Stomach smooth muscle (tissue), 2 donors: ENCODE results near the gene EYA4.

Experiments
- H3K27ac ChIP-seq: one replicate; pipeline ENCODE4 v1.7.0; 2013; ENCODE audit warnings: mild to moderate bottlenecking, low read length, inconsistent platforms
- H3K27me3 ChIP-seq, 2 donors: one replicate each; pipeline ENCODE4 v1.7.0; 2013; ENCODE audit warnings: low read length in 2 of 2; ENCODE audit not compliant: insufficient read depth in 2 of 2, control insufficient read depth in 1 of 2
- H3K36me3 ChIP-seq, 2 donors: one replicate each; pipeline ENCODE4 v1.7.0; 2013; ENCODE audit warnings: low read length in 2 of 2; ENCODE audit not compliant: control insufficient read depth in 2 of 2, insufficient read depth in 2 of 2
- H3K4me1 ChIP-seq: one replicate; pipeline ENCODE4 v1.7.0; 2013; ENCODE audit warnings: low read length; ENCODE audit not compliant: control insufficient read depth, insufficient read depth
- H3K4me3 ChIP-seq, 2 donors: one replicate each; pipeline ENCODE4 v1.7.0; 2013; ENCODE audit warnings: low read length in 2 of 2
- H3K9ac ChIP-seq, 2 donors: one replicate each; pipeline ENCODE4 v1.7.0; 2013; ENCODE audit warnings: low read length in 2 of 2, mild to moderate bottlenecking in 1 of 2
- H3K9me3 ChIP-seq, 2 donors: one replicate each; pipeline ENCODE4 v1.7.0; 2013; ENCODE audit warnings: low read length in 2 of 2; ENCODE audit not compliant: control insufficient read depth in 2 of 2
- donor health status: healthy.
- donor health status: Pancreatic carcinoma.

The EYA4 gene

GRCh38 chr6:133289733-133290306 lies 48.7 kb downstream of the EYA4 start:
- H3K36me3 ChIP-seq = no peaks in the 10 kb centered on the region

GRCh38 chr6:133290930-133291329 lies 49.8 kb downstream of the EYA4 start:
- H3K36me3 ChIP-seq = no peaks in the 10 kb centered on the region
- no peaks in the 10 kb centered on the region for H3K4me1 ChIP-seq
- no peaks in the 10 kb centered on the region for H3K27me3 ChIP-seq
- no peak overlapping the region for H3K4me3 ChIP-seq
- H3K9ac ChIP-seq = no peak overlapping the region
- no peaks in the 10 kb centered on the region for H3K9me3 ChIP-seq
- no peak overlapping the region for H3K27ac ChIP-seq

More at GRCh38 chr6:133289733-133290306, 48.7 kb downstream of the EYA4 start:
- Histone ChIP-seq H3K9ac (no peak overlapping the region), H3K27me3 (no peaks in the 10 kb centered on the region), H3K4me1 (no peaks in the 10 kb centered on the region), H3K4me3 (no peak overlapping the region), H3K9me3 (no peaks in the 10 kb centered on the region), H3K27ac (no peak overlapping the region)

- Histone ChIP-seq H3K9ac (no peak overlapping the region), H3K27me3 (no peaks in the 10 kb centered on the region), H3K4me1 (no peaks in the 10 kb centered on the region), H3K9me3 (no peaks in the 10 kb centered on the region), H3K27ac (no peak overlapping the region), H3K4me3 (no peak overlapping the region), H3K36me3 (no peaks in the 10 kb centered on the region)
Measured at GRCh38 chr6:133291671-133292070, 50.5 kb downstream of the EYA4 start.

GRCh38 chr6:133297657-133298056 lies 56.5 kb downstream of the EYA4 start:
- H3K4me1 ChIP-seq = no peaks in the 10 kb centered on the region
- H3K9me3 ChIP-seq = no peaks in the 10 kb centered on the region
- H3K27ac ChIP-seq = no peak overlapping the region
- no peak overlapping the region for H3K4me3 ChIP-seq
- H3K27me3 ChIP-seq = no peaks in the 10 kb centered on the region
- H3K9ac ChIP-seq = no peak overlapping the region
- H3K36me3 ChIP-seq = no peaks in the 10 kb centered on the region

GRCh38 chr6:133298335-133298734 lies 57.2 kb downstream of the EYA4 start:
- Histone ChIP-seq H3K36me3 (no peaks in the 10 kb centered on the region), H3K4me1 (no peaks in the 10 kb centered on the region), H3K27me3 (no peaks in the 10 kb centered on the region), H3K4me3 (no peak overlapping the region), H3K9ac (no peak overlapping the region), H3K9me3 (no peaks in the 10 kb centered on the region), H3K27ac (no peak overlapping the region)

- Histone ChIP-seq H3K27ac (no peak overlapping the region), H3K4me3 (no peak overlapping the region), H3K9me3 (no peaks in the 10 kb centered on the region), H3K9ac (no peak overlapping the region), H3K4me1 (no peaks in the 10 kb centered on the region), H3K36me3 (no peaks in the 10 kb centered on the region), H3K27me3 (no peaks in the 10 kb centered on the region)
Measured at GRCh38 chr6:133298801-133299200, 57.6 kb downstream of the EYA4 start.

GRCh38 chr6:133300896-133301295 lies 59.7 kb downstream of the EYA4 start:
- no peak overlapping the region for H3K9ac ChIP-seq
- H3K4me3 ChIP-seq = no peak overlapping the region
- no peaks in the 10 kb centered on the region for H3K36me3 ChIP-seq
- no peaks in the 10 kb centered on the region for H3K4me1 ChIP-seq
- no peaks in the 10 kb centered on the region for H3K27me3 ChIP-seq
- no peaks in the 10 kb centered on the region for H3K9me3 ChIP-seq
- H3K27ac ChIP-seq = no peak overlapping the region

GRCh38 chr6:133301835-133302234 lies 60.7 kb downstream of the EYA4 start:
- Histone ChIP-seq H3K4me1 (no peaks in the 10 kb centered on the region), H3K27me3 (no peaks in the 10 kb centered on the region), H3K4me3 (no peak overlapping the region), H3K36me3 (no peaks in the 10 kb centered on the region), H3K27ac (no peak overlapping the region), H3K9me3 (no peaks in the 10 kb centered on the region), H3K9ac (no peak overlapping the region)

- H3K27me3 ChIP-seq = no peaks in the 10 kb centered on the region
Measured at GRCh38 chr6:133306931-133307330, 65.8 kb downstream of the EYA4 start.

GRCh38 chr6:133309579-133309978 lies 68.4 kb downstream of the EYA4 start:
- Histone ChIP-seq H3K27me3 (no peaks in the 10 kb centered on the region), H3K36me3 (no peaks in the 10 kb centered on the region), H3K9me3 (no peaks in the 10 kb centered on the region), H3K27ac (no peak overlapping the region), H3K4me1 (no peaks in the 10 kb centered on the region), H3K4me3 (no peak overlapping the region), H3K9ac (no peak overlapping the region)

More at GRCh38 chr6:133306931-133307330, 65.8 kb downstream of the EYA4 start:
- Histone ChIP-seq H3K9me3 (no peaks in the 10 kb centered on the region), H3K9ac (no peak overlapping the region), H3K4me1 (no peaks in the 10 kb centered on the region), H3K4me3 (no peak overlapping the region), H3K27ac (no peak overlapping the region), H3K36me3 (no peaks in the 10 kb centered on the region)

- H3K27ac ChIP-seq = no peak overlapping the region
- no peaks in the 10 kb centered on the region for H3K4me1 ChIP-seq
- no peak overlapping the region for H3K4me3 ChIP-seq
- no peak overlapping the region for H3K9ac ChIP-seq
- no peaks in the 10 kb centered on the region for H3K27me3 ChIP-seq
- H3K36me3 ChIP-seq = no peaks in the 10 kb centered on the region
- H3K9me3 ChIP-seq = no peaks in the 10 kb centered on the region
Measured at GRCh38 chr6:133312006-133312405, 70.8 kb downstream of the EYA4 start.
